Measurements from ENCODE around the gene WNT10A.

Gene WNT10A

GRCh38 chr2:218858138-218858445, 22.6 kb upstream of the WNT10A start:
- DNase-seq: no peak

- DNase-seq: no peak
Measured at GRCh38 chr2:218858671-218859555, 21.7 kb upstream of the WNT10A start.

GRCh38 chr2:218859556-218859987, 21.1 kb upstream of the WNT10A start, which contains the start of gene WNT6:
TSS of gene WNT6 (plus strand) at chr2:218859805. CDS start at chr2:218860038, 233 bp downstream.
- DNase-seq: no peak

- DNase-seq: no peak
Measured at GRCh38 chr2:218859988-218860831, 20.4 kb upstream of the WNT10A start.

GRCh38 chr2:218860950-218861381, 19.7 kb upstream of the WNT10A start:
- DNase-seq: no peak

- DNase-seq: no peak
Measured at GRCh38 chr2:218861645-218862318, 18.9 kb upstream of the WNT10A start.

GRCh38 chr2:218863021-218863520, 17.6 kb upstream of the WNT10A start:
- DNase-seq: no peak

- DNase-seq: no peak
Measured at GRCh38 chr2:218865396-218865795, 15.3 kb upstream of the WNT10A start.

GRCh38 chr2:218865999-218866398, 14.7 kb upstream of the WNT10A start:
- DNase-seq: no peak

- no peak for DNase-seq
Measured at GRCh38 chr2:218867900-218868299, 12.8 kb upstream of the WNT10A start.

GRCh38 chr2:218869064-218869463, 11.6 kb upstream of the WNT10A start:
- DNase-seq: no peak

- no peak for DNase-seq
Measured at GRCh38 chr2:218870984-218871344, 9.7 kb upstream of the WNT10A start.

- no peak for DNase-seq
Measured at GRCh38 chr2:218871345-218872302, 9.0 kb upstream of the WNT10A start.

- DNase-seq: no peak
Measured at GRCh38 chr2:218872645-218873358, 7.8 kb upstream of the WNT10A start.

GRCh38 chr2:218873359-218874194, 7.1 kb upstream of the WNT10A start:
- DNase-seq: no peak

GRCh38 chr2:218875692-218876246, 4.9 kb upstream of the WNT10A start:
- no peak for DNase-seq

- DNase-seq: no peak
Measured at GRCh38 chr2:218876562-218877219, 4.0 kb upstream of the WNT10A start.

- no peak for DNase-seq
Measured at GRCh38 chr2:218877331-218877730, 3.3 kb upstream of the WNT10A start.

- no peak for DNase-seq
Measured at GRCh38 chr2:218877891-218878290, 2.8 kb upstream of the WNT10A start.

Data from amniotic stem cell (primary cell).